GM12892 (cell line): ENCODE data around the gene CFAP52.
"Not testable (repeated sequence)": the region's sequence is repeated elsewhere in the genome, so short reads cannot be mapped to it uniquely, and the experiment has no call there.

Experiments used
- DNase-seq: peaks from one replicate; pipeline ENCODE4 v3.0.0; 2011; ENCODE audit not compliant: insufficient read length
- FAIRE-seq: peaks from 2 replicates; lab custom pipeline; 2011; peaks lifted over from hg19 to GRCh38; lab: Jason Lieb, UNC
- POLR2A ChIP-seq: IDR thresholded peaks from 2 replicates; pipeline ENCODE4 v1.6.1; 2011; ENCODE audit warnings: low read depth, low read length, control low read depth
- POLR2AphosphoS5 ChIP-seq: IDR thresholded peaks from 2 replicates; pipeline ENCODE4 v1.6.1; 2011; ENCODE audit warnings: low read depth, low read length, control low read depth
- TAF1 ChIP-seq: IDR thresholded peaks from 2 replicates; pipeline ENCODE4 v1.6.1; 2011; ENCODE audit warnings: low read depth, mild to moderate bottlenecking, control low read depth, low read length, borderline replicate concordance

The CFAP52 gene

DNA sequence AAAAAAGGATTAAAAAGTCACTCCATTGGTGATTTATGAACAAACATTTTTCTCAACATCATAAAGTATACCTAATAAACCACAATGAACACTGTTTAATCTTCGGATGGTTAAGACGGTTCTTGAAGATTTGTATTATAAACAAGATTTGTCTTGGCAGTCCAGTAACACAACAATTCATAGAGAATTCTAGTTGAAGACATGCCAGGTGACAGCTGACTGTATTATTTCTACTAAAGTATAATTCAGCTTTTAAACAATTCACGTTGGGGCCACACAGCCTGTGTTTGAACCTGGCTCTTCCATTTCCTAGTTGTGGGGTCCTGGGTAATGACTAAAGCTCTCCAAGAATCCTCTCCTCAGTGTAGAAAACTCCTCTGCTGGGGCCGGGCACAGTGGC is 22.8 kb upstream of the CFAP52 start:
- TF ChIP-seq POLR2AphosphoS5 (no peak), TAF1 (no peak), POLR2A (no peak)
- DNase-seq (no peak), FAIRE-seq (no peak)

DNA sequence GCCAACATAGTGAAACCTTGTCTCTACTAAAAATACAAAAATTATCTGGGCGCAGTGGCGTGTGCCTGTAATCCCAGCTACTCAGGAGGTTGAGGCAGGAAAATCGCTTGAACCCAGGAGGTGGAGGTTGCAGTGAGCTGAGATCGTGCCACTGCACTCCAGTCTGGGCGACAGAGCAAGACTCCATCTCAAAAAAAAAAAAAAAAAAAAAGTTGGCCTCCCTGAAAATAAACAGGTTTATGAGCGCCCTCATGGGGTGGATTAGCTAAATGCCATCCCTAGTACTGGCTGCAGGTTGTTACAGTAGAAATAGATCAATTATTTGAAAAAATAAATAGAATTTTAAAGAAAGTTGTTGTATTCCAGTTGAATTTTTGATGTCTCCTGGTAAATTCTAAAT is 21.7 kb upstream of the CFAP52 start:
- not testable (repeated sequence) for DNase-seq, FAIRE-seq

DNA sequence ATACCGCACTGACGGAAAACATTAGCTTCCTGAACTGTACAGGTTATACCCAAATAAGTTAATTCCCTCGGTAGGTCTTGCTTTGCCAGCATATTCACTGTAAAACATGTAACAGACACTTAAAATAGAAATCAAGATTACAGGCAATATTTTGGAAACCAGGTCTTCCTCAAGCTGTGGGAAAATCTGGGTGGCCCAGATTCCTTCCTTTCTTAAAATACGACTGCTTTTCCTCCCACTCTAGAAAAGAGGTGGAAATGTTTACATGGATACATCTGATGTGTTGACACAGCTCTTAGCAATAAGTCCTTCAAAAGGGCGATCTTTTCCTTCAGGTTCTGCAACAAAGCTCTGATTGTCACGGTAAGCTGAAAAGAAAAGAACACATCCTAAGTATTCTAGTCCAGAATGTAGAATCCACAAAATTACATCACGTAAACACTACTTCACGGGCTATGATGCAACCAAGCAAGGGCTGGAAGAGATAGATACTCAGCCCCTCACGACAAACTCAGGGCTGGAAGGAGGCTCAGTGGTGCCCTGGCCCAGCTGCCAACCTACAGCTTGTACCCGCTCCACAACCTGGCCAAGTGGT is 19.2 kb upstream of the CFAP52 start:
- TF ChIP-seq POLR2A (no peak), TAF1 (no peak), POLR2AphosphoS5 (no peak)
- FAIRE-seq, result no peak
- DNase-seq, result no peak

DNA sequence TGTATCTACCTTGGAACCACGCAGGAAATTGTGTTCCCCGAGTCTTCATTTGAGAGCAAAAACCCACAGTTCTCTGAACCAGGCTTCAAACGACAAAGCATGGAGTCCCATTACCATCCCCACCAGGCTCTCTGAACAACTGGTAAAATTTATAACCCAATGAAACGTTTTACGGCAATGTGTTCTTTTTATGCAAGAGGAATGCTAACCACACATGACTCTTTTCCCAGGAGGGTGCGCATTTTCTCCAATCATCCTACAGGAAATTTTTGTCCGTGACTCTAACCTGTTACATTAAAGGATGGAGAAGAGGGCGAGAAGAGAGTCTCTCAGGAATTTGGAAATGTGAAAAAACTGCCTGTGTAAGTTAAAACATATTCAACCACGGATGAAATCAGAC is 18.6 kb upstream of the CFAP52 start:
- no peak for TF ChIP-seq POLR2A
- TF ChIP-seq TAF1, result no peak
- no peak for TF ChIP-seq POLR2AphosphoS5
- FAIRE-seq (no peak), DNase-seq (no peak)

DNA sequence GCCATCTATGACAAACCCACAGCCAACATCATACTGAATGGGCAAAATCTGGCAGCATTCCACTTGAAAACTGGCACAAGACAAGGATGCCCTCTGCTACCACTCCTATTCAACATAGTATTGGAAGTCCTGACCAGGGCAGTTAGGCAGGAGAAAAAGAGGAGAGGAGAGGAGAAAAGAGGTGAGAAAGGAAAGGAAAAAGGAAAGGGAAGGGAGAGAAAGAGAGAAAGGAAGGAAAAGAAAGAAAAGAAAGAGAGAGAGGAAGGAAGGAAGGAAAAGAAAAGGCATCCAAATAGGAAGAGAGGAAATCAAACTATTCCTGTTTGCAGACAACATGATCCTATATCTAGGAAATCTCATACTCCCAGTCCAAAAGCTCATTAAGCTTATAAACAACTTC is 12.3 kb upstream of the CFAP52 start:
- TF ChIP-seq POLR2A (no peak), POLR2AphosphoS5 (no peak), TAF1 (no peak)
- FAIRE-seq, result peak; percentile 9
- no peak for DNase-seq

DNA sequence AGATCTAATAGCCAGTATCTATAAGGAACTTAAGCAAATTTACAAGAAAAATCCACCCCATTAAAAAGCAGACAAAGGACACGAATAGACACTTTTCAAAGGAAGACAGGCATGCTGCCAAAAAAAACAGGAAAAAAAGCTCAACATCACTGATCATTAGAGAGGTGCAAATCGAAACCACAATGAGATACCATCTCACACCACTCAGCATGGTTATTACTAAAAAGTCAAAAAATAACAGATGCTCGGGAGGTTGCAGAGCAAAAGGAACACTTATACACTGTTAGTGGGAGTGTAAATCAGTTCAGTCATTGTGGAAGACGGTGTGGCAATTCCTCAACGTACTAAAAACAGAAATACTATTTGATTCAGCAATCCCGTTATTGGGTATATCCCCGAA is 10.4 kb upstream of the CFAP52 start:
- DNase-seq (no peak), FAIRE-seq (peak; percentile 36)
- TF ChIP-seq POLR2A (no peak), POLR2AphosphoS5 (no peak), TAF1 (no peak)

DNA sequence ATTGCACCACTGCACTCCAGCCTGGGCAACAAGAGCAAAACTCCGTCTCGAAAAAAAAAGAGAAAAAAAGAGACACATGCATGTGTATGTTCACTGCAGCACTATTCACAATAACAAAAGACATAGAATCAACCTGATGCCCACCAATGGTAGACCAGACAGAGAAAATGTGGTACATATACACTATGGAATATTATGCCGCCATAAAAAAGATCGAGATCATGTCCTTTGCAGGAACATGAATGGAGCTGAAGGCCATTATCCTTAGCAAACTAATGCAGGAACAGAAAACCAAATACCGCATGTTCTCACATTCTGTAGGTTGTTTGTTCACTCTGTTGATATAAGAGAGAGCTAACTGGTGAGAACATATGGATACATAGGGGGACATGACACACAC is 9.7 kb upstream of the CFAP52 start:
- not testable (repeated sequence) for DNase-seq, FAIRE-seq

DNA sequence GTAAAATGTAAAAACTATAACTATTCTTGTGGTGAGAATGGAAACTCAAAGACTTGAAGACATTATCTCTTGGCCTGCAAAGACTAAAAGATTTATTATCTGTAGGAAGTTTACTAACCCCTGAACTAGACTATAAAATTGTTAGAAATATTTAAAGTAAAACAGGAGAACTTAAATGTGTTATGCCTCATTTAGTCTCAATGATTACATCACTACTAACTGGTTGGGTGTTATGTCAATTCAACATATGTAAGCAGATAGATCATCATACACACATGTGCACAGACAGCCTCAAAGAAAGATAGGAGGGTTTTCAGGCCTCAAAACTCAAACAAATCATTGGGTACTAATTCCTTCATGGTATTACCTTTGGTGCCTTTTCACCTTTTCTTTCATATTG is 8.4 kb upstream of the CFAP52 start:
- FAIRE-seq, result no peak
- DNase-seq, result no peak
- TF ChIP-seq TAF1, result no peak
- no peak for TF ChIP-seq POLR2A
- no peak for TF ChIP-seq POLR2AphosphoS5

DNA sequence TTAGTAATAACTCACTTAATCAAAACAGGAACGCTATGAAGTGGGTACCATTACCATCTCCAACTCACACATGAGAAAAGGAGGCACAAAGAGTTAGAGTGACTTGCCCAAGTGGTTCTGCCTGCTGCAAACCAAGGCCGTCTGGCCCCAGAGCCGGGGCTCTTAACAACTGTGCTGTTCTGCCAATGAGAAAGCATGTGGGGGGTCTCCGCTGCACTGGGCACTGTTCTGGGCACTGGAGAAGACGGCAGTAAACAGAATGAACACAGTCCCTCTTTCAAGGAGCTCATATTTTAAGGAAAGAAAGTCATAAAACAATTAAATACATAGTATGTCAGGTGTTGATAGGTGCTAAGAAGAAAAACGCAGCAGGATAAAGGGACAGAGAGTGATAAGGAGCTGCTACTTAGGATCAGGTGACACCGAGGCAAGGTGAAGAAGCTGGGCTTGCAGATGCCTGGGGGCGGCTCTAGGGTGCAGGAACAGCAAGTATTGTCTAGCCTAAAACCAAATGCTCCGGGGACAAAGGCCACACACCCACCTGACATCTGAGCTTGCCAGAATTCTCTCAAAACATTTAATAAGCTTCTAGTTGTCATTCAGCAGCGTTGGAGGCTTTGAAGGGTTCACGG is 7.4 kb upstream of the CFAP52 start:
- TF ChIP-seq POLR2A (no peak), POLR2AphosphoS5 (no peak), TAF1 (no peak)
- DNase-seq (no peak), FAIRE-seq (no peak)

DNA sequence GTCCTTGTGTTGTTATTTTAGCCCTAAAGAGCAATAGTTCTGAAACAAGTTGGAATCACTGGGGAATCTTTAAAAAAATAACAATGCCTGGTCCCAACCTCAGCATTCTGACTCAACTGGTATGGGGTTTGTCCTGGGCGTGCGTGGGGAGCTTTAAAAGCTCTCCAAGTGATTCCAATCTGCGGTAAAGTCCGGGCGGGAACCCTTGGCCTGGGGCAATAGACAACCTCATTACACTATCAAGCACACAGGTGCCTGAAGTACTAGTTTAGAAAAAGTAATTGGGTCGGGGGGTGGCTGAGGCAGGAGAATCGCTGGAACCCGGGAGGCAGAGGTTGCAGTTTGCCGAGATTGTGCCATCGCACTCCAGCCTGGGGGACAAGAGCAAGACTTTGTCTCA is 5.2 kb upstream of the CFAP52 start:
- DNase-seq (no peak), FAIRE-seq (no peak)
- TF ChIP-seq POLR2A (no peak), TAF1 (no peak), POLR2AphosphoS5 (no peak)

DNA sequence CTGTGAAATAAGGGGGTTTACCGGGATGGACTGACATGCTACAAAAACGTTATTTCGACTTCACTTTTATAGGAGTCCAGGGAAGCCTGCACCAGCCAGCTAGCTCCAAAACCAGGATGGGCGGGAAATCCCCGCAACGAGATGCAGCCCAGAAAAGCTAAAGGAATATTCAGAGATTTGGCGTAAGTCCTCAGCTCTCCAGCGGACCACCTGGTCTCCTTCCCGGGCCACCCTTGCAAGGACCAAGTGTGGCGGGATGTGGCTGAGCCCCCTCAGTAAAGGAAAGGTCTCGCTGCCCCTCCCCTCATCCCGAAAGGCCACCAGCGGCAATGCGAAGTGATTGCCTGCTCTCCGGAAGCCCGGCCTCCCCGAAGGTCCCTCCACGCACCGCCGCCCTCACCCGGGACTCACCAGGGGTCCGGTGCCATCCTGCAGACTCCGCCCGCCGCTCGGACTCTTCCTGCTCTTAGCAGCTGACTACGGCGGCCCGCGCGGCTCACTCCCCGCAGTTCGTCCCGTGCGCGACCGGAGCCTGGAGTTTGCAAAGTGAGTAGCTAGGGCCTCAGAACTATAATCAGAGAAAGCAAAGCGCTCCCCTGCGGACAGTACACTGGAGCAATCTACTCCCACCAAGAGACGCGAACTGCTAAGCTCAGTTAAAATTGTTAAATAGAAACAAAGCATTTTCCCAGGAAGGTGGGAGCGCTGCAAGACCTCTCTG is 901 bp upstream of the CFAP52 start, which contains the start of gene STX8:
Gene STX8, minus strand, starts transcription at position 440 of the 721 bp plus-strand sequence. Its CDS starts 12 bp downstream, at position 428.
- TF ChIP-seq TAF1, result no peak
- TF ChIP-seq POLR2A, result peak; percentile 61; the same call in 1 of the 2 replicates
- TF ChIP-seq POLR2AphosphoS5, result 0 out of 2 replicates have a peak, but pooled peaks have one; percentile 48
- FAIRE-seq (peak; percentile 86), DNase-seq (peak; percentile 71)

DNA sequence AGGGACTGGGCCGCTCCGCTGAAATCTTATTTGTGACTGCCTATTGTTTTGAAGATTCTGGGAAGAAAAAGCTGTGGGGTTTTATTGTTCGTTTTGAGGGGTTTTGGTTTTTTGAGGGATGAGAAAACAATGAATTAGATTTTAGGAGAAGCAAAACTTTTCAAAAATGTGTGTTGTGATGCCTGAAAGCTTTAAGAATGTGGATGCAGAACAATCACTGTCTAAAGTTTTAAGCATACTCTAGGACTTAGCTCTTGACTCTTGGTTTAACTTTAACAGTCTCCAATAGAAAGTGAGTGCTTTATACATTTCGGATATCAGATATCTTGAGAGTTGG is 899 bp downstream of the CFAP52 start:
- TF ChIP-seq TAF1 (no peak), POLR2A (no peak), POLR2AphosphoS5 (no peak)
- FAIRE-seq (peak; percentile 72), DNase-seq (no peak)

DNA sequence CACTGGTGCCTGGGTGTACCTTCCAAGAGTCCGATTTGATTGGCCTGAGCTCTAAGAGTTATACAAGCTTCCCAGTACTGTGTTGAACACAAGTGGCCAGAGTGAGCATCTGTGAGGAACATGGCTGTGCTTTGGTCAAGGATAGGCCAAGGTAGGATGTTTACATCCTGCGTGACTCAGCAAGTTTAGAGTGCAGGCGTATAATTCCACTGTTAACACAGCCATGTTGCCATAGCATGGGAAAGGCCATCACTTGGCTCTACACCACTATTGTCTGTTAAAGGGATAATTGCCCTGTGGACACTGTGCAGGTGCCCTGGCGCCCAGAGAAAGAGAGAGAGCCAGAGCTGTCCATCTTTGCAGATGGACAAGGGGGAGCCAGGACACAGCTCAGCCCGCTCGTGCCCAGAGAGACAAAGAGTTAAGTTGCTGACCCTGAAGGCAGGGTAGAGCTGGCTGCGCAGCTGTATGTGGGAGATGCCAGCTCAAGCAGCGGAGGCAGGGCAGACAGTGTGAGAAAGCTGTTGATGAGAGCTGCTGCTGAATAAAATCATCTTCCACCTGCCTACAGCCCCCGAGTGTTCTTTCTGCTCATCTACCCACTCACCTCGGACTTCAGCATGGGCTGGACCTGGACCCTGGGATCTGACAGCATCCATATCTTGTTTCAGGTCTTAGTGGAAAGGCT is 11.7 kb downstream of the CFAP52 start:
- DNase-seq (no peak), FAIRE-seq (no peak)
- TF ChIP-seq POLR2A, result no peak
- TF ChIP-seq TAF1, result no peak
- no peak for TF ChIP-seq POLR2AphosphoS5
